Body of pancreas (tissue), 4 donors: Measurements from ENCODE around the gene DNAH3. TPM values are rescaled to one million over a fixed set of nuclear protein-coding genes. Genes with fewer than 3 reads are reported as not detected.

ENCODE experiments used
- ATAC-seq: fragments of 150-250 bp; one replicate; pipeline ENCODE4 v1.9.1; 2016
- DNase-seq, 4 donors: peaks; one replicate each; pipeline ENCODE4 v3.0.0-alpha.2; 2019
- H3K27ac ChIP-seq, 4 donors: fragments of 200-600 bp; sonication (generic); 1 replicate in 3 of 4; 2 replicates in 1 of 4; pipeline versions ENCODE4 v1.5.1 to v1.6.1; 2016 to 2019; ENCODE audit warnings: mild to moderate bottlenecking in 1 of 4, mixed read lengths in 1 of 4, moderate library complexity in 1 of 4
- H3K27me3 ChIP-seq, 2 donors: fragments of 200-600 bp; sonication (generic); one replicate each; pipeline ENCODE4 v1.6.0; 2016; ENCODE audit warnings: mild to moderate bottlenecking in 1 of 2
- H3K36me3 ChIP-seq, 2 donors: fragments of 200-600 bp; sonication (generic); replicated peaks in 1 of 2; 2 replicates each; pipeline ENCODE4 v1.5.1; 2016; ENCODE audit warnings: low read depth in 2 of 2; ENCODE audit not compliant: insufficient read depth in 1 of 2
- H3K4me1 ChIP-seq: fragments of 200-600 bp; sonication (generic); one replicate; pipeline ENCODE4 v1.6.0; 2016
- H3K4me3 ChIP-seq, 2 donors: fragments of 200-600 bp; sonication (generic); 1 replicate in 1 of 2; 2 replicates in 1 of 2; pipeline ENCODE4 v1.5.1; 2016 to 2019
- H3K9me3 ChIP-seq, 3 donors: fragments of 200-600 bp; sonication (generic); 1 replicate in 2 of 3; 2 replicates in 1 of 3; pipeline ENCODE4 v1.5.1; 2016
- POLR2A ChIP-seq, 3 donors: fragments of 450-650 bp; IDR thresholded peaks; one replicate each; pipeline ENCODE4 v1.6.1; 2016; ENCODE audit warnings: antibody characterized with exemption in 3 of 3, mild to moderate bottlenecking in 2 of 3
- WGBS, 2 donors: methylation state at CpG; one replicate each; pipeline ENCODE4 v1.1.5; 2017; 5-methylcytosine and 5-hydroxymethylcytosine counted together
- intact Hi-C: fragments of 100-400 bp; cut with DNase I; formaldehyde crosslinking; loops from one replicate; pipeline ENCODE4 v1.15.1; 2023
- total RNA-seq, 2 donors: library from RNA; depleted of rRNA; stranded (reverse); fragments of >200 nt; gene quantifications; one replicate each; pipeline ENCODE4 v1.1.0, GENCODE V29; 2016
- TF ChIP-seq, protein P1 (sequence below), 7 experiments: fragments of 450-650 bp in 4 of 7; fragments of 200-600 bp in 3 of 7; sonication (generic) in 3 of 7; IDR thresholded peaks; one replicate each; pipeline ENCODE4 v1.5.1; 2016 to 2019; ENCODE audit warnings: antibody characterized with exemption in 7 of 7

DNAH3 gene
- total RNA-seq, 2 donors from 2014 or later = not detected

DNA sequence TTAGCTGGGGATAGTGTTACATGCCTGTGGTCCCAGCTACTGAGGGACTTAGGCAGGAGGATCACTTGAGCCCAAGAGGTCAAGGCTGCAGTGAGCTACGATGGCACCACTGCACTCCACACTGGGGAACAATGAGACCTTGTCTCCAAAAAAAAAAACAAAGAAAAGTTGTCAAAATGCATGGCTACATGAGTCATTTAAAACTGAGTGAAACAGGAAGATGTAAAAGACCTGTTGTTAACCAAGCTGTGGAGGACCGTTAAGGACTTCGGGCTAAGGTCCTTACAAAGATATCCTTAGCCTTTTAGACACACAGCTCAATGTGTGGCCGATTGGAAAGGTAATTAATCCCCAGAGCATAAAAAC lies 35.7 kb upstream of the DNAH3 start:
- WGBS, 2 donors = 36 to 37% methylated on average over 4 of the region's 4 CpGs
- Histone ChIP-seq H3K27ac (no peak overlapping the region), H3K36me3 (peaks cover 0 to 4% of the 10 kb centered on the region in 2 donors), H3K4me1 (peaks cover 8% of the 10 kb centered on the region), H3K4me3 (no peak overlapping the region), H3K27me3 (no peaks in the 10 kb centered on the region), H3K9me3 (no peaks in the 10 kb centered on the region)
- no peak for TF ChIP-seq POLR2A (IDR thresholded peaks at IDR 0.05)
- ATAC-seq (no peak), DNase-seq (no peak)
- intact Hi-C loops = no loop called here

DNA sequence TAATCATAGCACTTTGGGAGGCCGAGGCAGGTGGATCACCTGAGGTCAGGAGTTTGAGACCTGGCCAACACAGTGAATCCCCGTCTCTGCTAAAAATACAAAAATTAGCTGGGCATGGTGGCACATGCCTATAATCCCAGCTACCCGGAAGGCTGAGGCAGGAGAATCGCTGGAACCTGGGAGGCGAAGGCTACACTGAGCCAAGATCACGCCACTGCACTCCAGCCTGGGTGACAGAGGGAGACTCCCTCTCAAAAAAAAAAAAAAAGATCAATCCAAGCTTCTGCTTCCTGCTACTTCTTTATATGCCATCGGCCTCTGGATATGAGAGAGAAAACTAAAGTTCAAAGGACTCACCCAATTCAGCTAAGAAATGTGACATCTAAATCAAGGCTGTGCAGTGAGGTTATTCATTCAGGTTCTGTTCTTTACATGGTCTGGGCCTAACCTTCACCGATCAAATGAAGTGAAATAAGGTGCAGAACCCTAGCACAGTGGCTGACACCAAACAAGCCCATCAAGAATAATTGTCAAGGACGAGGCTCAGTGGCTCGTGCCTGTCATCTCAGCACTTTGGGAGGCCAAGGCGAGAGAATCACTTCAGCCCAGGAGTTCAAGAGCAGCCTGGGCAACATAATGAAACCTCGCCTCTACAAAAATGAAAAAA lies 35.1 kb upstream of the DNAH3 start:
- no peaks in the 10 kb centered on the region for H3K9me3 ChIP-seq
- intact Hi-C loops = no loop called here
- no peak for ATAC-seq
- no peaks in the 10 kb centered on the region for H3K27me3 ChIP-seq
- H3K27ac ChIP-seq = no peak overlapping the region
- H3K4me3 ChIP-seq = no peak overlapping the region
- 70 to 76% methylated on average over 9 to 12 of the region's 12 CpGs for WGBS, 2 donors
- no peak for DNase-seq
- H3K36me3 ChIP-seq = peaks cover 0 to 8% of the 10 kb centered on the region in 2 donors
- H3K4me1 ChIP-seq = peaks cover 8% of the 10 kb centered on the region
- TF ChIP-seq, protein P1, sequence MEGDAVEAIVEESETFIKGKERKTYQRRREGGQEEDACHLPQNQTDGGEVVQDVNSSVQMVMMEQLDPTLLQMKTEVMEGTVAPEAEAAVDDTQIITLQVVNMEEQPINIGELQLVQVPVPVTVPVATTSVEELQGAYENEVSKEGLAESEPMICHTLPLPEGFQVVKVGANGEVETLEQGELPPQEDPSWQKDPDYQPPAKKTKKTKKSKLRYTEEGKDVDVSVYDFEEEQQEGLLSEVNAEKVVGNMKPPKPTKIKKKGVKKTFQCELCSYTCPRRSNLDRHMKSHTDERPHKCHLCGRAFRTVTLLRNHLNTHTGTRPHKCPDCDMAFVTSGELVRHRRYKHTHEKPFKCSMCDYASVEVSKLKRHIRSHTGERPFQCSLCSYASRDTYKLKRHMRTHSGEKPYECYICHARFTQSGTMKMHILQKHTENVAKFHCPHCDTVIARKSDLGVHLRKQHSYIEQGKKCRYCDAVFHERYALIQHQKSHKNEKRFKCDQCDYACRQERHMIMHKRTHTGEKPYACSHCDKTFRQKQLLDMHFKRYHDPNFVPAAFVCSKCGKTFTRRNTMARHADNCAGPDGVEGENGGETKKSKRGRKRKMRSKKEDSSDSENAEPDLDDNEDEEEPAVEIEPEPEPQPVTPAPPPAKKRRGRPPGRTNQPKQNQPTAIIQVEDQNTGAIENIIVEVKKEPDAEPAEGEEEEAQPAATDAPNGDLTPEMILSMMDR (IDR thresholded peaks at IDR 0.05) = no peak
- TF ChIP-seq POLR2A (IDR thresholded peaks at IDR 0.05) = no peak

DNA sequence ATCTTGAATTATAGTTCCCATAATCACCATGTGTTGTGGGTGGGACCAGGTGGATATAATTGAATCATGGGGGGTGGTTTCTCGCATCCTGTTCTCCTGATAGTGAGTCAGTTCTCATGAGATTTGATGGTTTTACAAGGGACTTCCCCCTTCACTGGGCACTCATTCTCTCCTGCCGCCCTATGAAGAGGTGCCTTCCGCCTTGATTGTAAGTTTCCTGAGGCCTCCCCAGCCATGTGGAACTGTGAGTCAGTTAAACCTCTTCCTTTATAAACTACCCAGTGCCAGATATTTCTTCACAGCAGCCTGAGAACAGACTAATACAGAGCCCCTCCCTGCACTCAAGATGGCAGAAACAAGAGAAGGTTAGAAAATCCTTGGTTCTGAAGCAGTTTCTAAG lies 34.2 kb upstream of the DNAH3 start:
- Histone ChIP-seq H3K4me1 (peaks cover 8% of the 10 kb centered on the region), H3K27me3 (no peaks in the 10 kb centered on the region), H3K4me3 (no peak overlapping the region), H3K27ac (no peak overlapping the region), H3K9me3 (no peaks in the 10 kb centered on the region), H3K36me3 (peaks cover 0 to 12% of the 10 kb centered on the region in 2 donors)
- DNase-seq = no peak
- intact Hi-C loops = no loop called here
- TF ChIP-seq, protein P1 (IDR thresholded peaks at IDR 0.05) = no peak
- TF ChIP-seq POLR2A (IDR thresholded peaks at IDR 0.05) = no peak
- WGBS, 2 donors = 73 to 82% methylated on average over 3 of the region's 3 CpGs
- no peak for ATAC-seq

DNA sequence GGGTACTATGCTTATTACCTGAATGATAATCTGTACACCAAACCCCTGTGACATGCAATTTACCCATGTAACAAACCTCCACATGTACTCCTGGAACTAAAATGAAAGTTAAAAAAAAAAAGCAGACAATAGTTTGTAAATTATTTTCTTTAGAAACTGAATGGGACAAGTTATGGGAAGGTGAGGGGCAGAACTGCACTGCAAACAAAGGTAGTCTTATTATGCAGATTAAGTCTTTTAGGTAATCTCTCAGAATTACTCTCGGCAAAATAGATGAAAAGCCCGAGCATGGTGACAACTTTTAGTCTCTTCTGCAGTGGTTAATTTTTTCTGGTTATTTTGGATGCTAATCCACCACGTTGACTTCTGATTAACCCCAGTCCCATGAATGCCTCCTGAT lies 33.3 kb upstream of the DNAH3 start:
- ATAC-seq = no peak
- Histone ChIP-seq H3K4me1 (peaks cover 8% of the 10 kb centered on the region), H3K4me3 (no peak overlapping the region), H3K27ac (no peak overlapping the region), H3K9me3 (no peaks in the 10 kb centered on the region), H3K36me3 (peaks cover 0 to 16% of the 10 kb centered on the region in 2 donors), H3K27me3 (no peaks in the 10 kb centered on the region)
- TF ChIP-seq, protein P1 (IDR thresholded peaks at IDR 0.05) = no peak
- no peak for TF ChIP-seq POLR2A (IDR thresholded peaks at IDR 0.05)
- intact Hi-C loops = no loop called here
- no peak for DNase-seq
- 66 to 79% methylated on average over 3 of the region's 3 CpGs for WGBS, 2 donors

DNA sequence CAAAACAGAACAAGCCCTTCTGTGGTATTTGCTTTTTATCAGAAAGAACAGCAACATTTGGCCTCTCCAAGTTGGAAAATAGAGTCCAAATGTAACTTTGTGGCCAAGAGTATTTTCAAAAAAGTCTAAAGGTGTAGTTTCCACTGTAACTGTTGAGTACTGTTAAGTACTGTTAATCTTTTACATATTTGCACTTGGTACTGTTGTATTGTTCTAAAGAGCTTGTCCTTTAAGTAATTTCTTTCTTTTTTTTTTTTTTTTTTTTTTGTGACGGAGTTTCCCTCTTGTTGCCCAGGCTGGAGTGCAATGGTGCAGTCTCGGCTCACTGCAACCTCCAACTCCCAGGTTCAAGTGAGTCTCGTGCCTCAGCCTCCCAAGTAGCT lies 29.3 kb upstream of the DNAH3 start:
- Histone ChIP-seq H3K36me3 (peaks cover 0 to 16% of the 10 kb centered on the region in 2 donors), H3K27me3 (no peaks in the 10 kb centered on the region), H3K27ac (no peak overlapping the region), H3K9me3 (no peaks in the 10 kb centered on the region), H3K4me3 (no peak overlapping the region), H3K4me1 (no peaks in the 10 kb centered on the region)
- DNase-seq (no peak), ATAC-seq (no peak)
- no peak for TF ChIP-seq POLR2A (IDR thresholded peaks at IDR 0.05)
- TF ChIP-seq, protein P1 (IDR thresholded peaks at IDR 0.05) = no peak
- WGBS, 2 donors = 92 to 97% methylated on average over 3 of the region's 3 CpGs
- intact Hi-C loops = no loop called here
